Activated CD8-positive, alpha-beta memory T cell treated with anti-CD3 and anti-CD28 coated beads for 36 hours (primary cell): ENCODE results near the gene POMT2. TPM values are rescaled to one million over a fixed set of nuclear protein-coding genes. Genes with fewer than 3 reads are reported as not detected.

Experiments
- CTCF ChIA-PET: fragments of 350-600 bp; sonication (Branson Sonifier 250); formaldehyde crosslinking; loops from one replicate; lab custom pipeline; 2021; ENCODE audit warnings: antibody characterized with exemption; lab: Charles Lee
- POLR2A ChIA-PET: fragments of 350-600 bp; sonication (Branson Sonifier 250); formaldehyde crosslinking; loops from one replicate; lab custom pipeline; 2021; ENCODE audit warnings: antibody characterized with exemption; lab: Charles Lee
- total RNA-seq, 2 experiments: library from RNA; stranded (reverse); gene quantifications; one replicate each; pipeline ENCODE4 v1.2.3, GENCODE V29; 2021

The POMT2 gene
- total RNA-seq, 2 experiments from 2014 or later, result 23.7 to 26.5 TPM

- CTCF ChIA-PET, result no interaction called here
Observed at GRCh38 chr14:77276959-77277358, 43.7 kb downstream of the POMT2 start.

GRCh38 chr14:77276295-77276935 is 44.3 kb downstream of the POMT2 start:
- POLR2A ChIA-PET, result no interaction called here
- CTCF ChIA-PET, result no interaction called here

More at GRCh38 chr14:77276959-77277358, 43.7 kb downstream of the POMT2 start:
- POLR2A ChIA-PET, result no interaction called here

- CTCF ChIA-PET, result no interaction called here
- POLR2A ChIA-PET, result no interaction called here
Observed at GRCh38 chr14:77275601-77276017, 45.1 kb downstream of the POMT2 start.

GRCh38 chr14:77275041-77275580 is 45.6 kb downstream of the POMT2 start:
- ChIA-PET POLR2A (no interaction called here), CTCF (no interaction called here)

GRCh38 chr14:77273796-77274195 is 46.9 kb downstream of the POMT2 start:
- ChIA-PET CTCF (no interaction called here), POLR2A (no interaction called here)

- ChIA-PET POLR2A (no interaction called here), CTCF (no interaction called here)
Observed at GRCh38 chr14:77272261-77272660, 48.4 kb downstream of the POMT2 start.

- POLR2A ChIA-PET, result no interaction called here
- CTCF ChIA-PET, result no interaction called here
Observed at GRCh38 chr14:77271113-77271710, 49.5 kb downstream of the POMT2 start, which contains the start of gene NGB. TSS of gene NGB (minus strand) at chr14:77271206. CDS start at chr14:77270937, 269 bp downstream.

- CTCF ChIA-PET, result no interaction called here
- POLR2A ChIA-PET, result no interaction called here
Observed at GRCh38 chr14:77270361-77271112, 50.1 kb downstream of the POMT2 start.

- ChIA-PET CTCF (no interaction called here), POLR2A (no interaction called here)
Observed at GRCh38 chr14:77268989-77269600, 51.6 kb downstream of the POMT2 start.

- POLR2A ChIA-PET, result no interaction called here
- CTCF ChIA-PET, result no interaction called here
Observed at GRCh38 chr14:77267937-77268699, 52.6 kb downstream of the POMT2 start.

- POLR2A ChIA-PET, result no interaction called here
- CTCF ChIA-PET, result no interaction called here
Observed at GRCh38 chr14:77266336-77266735, 54.3 kb downstream of the POMT2 start.

GRCh38 chr14:77265561-77266335 is 54.9 kb downstream of the POMT2 start:
- POLR2A ChIA-PET, result no interaction called here

GRCh38 chr14:77265187-77265515 is 55.5 kb downstream of the POMT2 start:
- CTCF ChIA-PET, result no interaction called here
- POLR2A ChIA-PET, result no interaction called here

More at GRCh38 chr14:77265561-77266335, 54.9 kb downstream of the POMT2 start:
- CTCF ChIA-PET, result no interaction called here

GRCh38 chr14:77264466-77265186 is 56.1 kb downstream of the POMT2 start:
- ChIA-PET CTCF (no interaction called here), POLR2A (no interaction called here)

GRCh38 chr14:77260631-77261030 is 60.1 kb downstream of the POMT2 start:
- POLR2A ChIA-PET, result no interaction called here
- CTCF ChIA-PET, result no interaction called here

GRCh38 chr14:77260199-77260598 is 60.5 kb downstream of the POMT2 start:
- ChIA-PET CTCF (no interaction called here), POLR2A (no interaction called here)

GRCh38 chr14:77259025-77259715 is 61.5 kb downstream of the POMT2 start:
- ChIA-PET POLR2A (no interaction called here), CTCF (no interaction called here)
